GM19397 (cell line): ENCODE data around the gene PKNOX1.
"Not testable (repeated sequence)": the region's sequence is repeated elsewhere in the genome, so short reads cannot be mapped to it uniquely, and the experiment has no call there.

Experiments used
- ATAC-seq: cut with Tn5 transposase; IDR thresholded peaks from one replicate; pipeline ENCODE4 v1.9.1; 2021; ENCODE audit warnings: mild to moderate bottlenecking, moderate library complexity; ENCODE audit not compliant: unreplicated experiment

The PKNOX1 gene

DNA sequence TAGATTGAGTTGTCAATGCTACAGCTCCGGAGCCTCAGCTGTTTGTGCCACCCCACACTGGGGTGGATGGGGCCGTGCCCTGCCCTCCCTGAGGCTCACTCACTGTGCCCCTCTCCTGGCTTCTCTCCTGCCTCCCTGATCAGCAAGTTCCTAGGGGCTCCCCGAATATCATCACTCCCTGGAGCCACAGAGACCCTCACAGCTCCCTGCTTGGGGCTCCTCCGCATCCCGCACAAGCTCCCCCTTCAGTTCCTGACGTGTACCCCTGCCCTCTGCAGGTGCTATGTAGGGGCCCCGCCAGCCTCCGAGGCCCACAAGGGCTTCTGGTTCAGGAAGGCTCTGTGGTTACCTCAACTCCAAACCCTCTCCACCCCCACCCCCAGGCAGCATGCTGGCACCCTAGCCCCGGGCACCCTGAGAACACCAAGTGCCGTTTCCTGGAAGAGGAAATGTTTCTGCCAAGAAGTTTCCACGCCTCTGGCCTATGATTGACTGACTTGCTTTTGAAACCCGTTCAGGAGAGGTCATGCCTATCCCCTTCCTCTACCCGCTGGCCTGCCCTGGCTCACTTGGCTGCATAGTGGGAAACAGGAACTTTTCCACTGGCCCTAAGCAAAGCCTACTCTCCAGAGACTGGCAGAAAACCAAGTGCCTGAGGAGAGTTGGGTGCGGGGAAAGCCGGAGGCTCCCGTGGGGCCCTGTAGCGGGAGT lies 71.0 kb downstream of the PKNOX1 start:
- not testable (repeated sequence) for ATAC-seq

DNA sequence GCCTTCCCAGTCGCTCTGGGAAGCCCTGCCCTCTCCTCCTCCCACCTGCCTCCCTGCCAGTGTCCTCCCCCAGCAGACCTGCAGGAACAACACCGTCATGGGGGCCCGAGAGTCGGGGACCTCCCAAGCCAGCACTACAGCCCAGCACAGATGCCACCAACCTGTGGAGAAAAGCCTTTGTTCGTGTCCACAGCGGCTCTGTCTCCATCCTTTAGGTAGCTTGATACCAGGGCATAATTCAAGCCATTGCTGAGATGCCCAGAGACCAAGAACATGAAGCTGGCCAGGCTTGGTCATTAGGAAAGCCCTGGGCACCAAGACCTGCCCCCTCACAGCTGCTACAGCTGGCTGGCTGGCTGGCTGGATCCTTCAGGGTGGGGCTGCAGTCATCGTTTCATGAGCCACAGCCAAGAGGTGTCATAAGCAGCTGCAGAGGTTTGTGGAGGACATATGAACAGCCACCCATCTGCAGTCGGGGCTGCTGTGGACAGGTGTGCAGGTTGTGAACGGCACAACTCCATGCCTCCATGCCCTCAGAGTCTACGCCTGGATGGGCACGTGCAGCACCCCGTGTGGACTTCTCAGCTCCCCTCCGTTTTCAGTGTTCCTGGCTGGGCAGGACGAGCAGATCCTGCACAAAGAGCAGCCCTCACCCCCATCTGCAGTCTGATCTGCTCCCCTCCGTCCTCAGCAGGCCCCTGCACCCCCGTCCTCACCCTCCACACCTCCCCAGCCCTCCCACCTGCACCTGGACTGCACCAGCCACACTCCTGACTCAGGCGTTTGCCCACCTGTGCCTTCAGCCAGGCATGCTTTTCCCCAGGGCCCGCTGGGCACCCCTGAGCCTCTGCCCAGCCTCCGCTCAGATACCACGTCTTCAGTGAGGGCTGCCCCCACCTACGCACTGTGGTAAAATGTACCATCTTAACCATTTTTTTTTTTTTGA lies 71.8 kb downstream of the PKNOX1 start:
- not testable (repeated sequence) for ATAC-seq

DNA sequence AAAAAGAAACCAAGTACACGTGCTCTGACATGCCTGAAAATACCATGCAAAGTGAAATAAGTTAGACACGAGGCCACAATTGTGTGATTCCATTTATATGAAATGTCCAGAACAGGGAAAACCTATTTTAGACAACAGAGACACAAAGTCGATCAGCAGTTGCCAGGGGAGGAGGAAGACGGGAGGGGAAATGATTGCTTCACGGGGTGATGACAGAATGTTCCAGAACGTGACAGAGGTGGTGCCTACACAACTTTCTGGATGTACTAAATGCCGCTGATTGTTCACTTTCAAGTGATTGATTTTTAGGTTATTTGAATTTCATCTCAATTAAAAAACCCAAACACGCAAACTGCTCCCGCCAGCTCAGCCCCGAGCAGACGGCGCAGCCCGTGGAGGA lies 78.8 kb downstream of the PKNOX1 start:
- ATAC-seq, result not testable (repeated sequence)

DNA sequence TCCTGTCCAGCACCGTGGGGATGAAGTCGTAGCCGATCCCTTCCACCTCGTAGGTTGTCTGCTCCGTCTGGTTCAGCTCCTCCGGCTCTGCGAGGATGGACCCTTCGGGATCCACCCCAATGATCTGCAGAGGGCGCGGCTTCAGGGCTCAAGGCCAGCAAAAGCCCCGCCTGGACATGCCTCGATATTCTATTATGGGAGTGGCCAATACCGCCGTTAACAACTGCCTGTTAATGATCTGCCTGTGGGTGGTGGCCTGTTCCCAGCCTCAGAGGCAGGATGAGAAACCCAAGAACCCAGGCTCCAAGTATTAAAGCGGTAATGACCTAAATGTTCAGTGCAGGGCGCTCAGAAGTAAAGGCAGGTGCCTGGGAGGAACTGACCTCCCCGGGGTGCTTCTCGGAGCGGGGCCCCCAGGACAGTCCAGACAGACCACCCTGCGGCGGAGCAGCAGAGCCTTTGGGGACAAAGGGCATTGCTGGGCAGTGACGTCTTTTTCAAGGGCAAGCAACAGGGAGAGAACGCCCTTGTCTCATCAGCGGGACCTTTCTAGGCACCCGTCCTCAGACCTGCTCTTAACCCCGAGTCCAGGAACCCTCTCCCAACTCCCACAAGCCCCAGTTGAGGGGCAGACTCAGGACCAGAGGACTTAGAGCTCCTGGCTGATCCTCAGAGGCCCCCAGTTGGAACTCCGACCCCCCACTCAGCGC lies 88.7 kb downstream of the PKNOX1 start:
- not testable (repeated sequence) for ATAC-seq

DNA sequence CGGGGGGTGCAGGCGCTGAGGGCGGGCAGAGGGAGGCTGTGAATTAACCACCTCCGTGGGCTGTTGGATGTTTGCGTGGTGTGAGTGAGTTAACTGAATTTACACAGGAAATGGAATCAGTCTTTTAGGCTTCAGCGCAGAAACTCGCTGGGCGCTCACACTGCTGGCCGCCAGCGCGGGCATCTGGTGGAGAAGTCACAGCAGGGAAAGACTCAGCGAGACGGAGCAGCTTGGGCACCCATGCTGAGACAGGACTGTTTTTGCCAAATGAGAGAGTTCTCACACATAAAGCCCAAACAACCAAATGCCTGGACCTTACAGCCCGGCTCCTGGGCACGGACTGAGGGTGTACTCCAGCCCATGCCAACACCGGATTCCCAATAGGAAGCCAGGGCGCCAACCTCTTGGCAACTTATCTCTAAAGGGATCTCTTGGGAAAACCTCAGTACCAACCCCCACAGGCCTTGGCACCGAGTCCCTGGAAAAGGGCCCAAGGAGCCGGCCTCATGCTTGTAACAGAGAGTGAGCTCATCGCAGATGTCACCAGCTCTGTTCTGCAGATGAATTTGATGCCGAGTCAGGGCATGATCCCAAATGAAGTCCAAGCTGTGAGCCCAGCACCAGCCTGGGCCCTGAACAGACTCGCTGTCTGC lies 90.0 kb downstream of the PKNOX1 start:
- not testable (repeated sequence) for ATAC-seq

DNA sequence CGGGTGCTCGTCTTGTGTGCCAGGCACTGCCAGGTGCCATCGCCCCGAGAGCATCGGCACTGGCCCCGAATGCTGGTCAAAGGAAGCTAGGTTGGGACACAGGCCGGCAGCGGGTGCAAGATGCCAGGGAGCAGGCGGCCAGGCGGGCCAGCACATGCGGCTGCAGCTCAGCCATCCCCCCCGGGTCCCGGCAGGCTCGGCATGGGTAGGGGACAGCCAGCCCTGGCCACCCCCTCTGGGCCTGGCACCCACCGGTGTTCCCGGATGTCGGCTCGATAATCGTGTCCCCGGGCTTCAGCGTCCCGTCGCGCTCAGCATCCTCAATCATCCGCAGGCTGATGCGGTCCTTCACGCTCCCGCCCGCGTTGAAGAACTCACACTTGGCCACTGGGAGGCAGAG lies 91.6 kb downstream of the PKNOX1 start:
- not testable (repeated sequence) for ATAC-seq

DNA sequence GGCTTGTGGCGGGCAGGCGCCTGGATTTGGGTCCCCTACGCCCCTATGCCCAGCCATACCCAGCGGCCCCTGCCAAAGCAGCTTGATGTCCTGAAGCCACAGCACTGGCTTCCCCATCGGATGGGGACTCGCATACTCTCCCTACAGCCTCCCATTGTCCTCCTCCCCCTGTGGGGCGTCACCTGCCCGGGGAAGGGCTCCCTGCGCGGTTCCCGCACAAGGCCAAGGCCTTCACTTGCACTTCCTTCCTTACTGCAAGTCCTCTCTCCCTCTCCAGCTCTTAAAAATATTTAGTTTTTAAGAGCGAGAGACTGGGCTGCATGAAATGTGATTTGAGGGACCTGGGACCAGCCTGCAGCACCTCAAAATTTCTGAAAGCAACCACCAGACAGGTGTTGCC lies 92.3 kb downstream of the PKNOX1 start:
- ATAC-seq, result not testable (repeated sequence)

DNA sequence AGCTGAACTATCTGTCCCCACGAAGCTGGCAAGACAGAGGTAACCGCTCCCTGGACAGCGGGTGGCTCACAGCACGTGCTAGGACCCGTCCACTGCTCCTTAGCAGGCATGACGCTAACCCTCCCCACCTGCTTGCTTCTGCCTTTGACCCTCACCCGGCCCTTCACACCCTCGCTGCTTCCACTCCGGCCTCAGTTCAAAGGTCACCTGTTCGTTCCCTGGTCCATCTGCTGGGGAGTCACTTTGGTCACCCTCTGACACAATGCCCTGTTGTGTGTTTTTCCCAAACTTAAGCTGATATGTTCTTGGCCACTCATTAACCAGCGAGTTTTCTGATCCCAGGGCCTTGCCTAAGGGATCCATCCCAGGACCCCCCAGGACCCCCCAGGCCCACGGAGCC lies 93.7 kb downstream of the PKNOX1 start:
- not testable (repeated sequence) for ATAC-seq

DNA sequence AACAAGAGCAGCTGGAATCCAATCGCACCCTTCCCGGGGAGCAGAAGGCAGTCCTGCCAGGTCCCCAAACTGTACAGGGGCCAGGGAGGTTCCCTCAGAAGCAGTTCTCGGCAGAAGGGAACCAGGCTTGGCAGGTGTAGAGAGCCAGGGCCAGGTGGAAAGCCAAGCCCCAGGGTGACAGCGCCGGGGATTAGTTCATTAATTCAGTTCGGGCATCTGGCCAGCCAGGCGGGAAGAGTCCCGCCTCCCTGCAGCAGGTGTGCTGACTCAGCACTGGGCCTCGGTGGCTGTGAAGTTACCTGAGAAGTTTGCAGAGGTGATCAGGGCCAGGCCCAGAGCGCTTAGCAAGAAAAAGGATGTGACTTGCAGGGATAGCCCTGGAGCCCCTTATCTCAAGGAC lies 95.3 kb downstream of the PKNOX1 start:
- not testable (repeated sequence) for ATAC-seq

DNA sequence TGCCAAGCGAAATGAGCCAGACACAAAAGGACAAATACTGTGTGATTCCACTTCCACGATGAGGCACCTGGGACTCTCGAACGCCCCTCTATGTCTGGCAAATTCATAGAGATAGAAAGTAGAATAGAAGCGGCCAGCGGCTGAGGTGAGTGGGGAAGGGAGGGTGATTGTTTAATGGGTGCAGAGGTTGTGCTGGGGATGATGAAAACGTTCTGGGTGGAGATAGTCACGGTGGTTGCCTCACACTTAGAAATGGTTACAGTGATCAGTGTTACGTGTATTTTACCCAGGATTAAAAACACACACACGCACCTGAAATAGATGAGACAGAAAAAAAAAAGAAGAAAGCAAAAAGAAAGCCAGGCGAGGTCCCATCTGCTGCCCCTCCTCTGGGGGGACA lies 98.4 kb downstream of the PKNOX1 start:
- ATAC-seq, result not testable (repeated sequence)

DNA sequence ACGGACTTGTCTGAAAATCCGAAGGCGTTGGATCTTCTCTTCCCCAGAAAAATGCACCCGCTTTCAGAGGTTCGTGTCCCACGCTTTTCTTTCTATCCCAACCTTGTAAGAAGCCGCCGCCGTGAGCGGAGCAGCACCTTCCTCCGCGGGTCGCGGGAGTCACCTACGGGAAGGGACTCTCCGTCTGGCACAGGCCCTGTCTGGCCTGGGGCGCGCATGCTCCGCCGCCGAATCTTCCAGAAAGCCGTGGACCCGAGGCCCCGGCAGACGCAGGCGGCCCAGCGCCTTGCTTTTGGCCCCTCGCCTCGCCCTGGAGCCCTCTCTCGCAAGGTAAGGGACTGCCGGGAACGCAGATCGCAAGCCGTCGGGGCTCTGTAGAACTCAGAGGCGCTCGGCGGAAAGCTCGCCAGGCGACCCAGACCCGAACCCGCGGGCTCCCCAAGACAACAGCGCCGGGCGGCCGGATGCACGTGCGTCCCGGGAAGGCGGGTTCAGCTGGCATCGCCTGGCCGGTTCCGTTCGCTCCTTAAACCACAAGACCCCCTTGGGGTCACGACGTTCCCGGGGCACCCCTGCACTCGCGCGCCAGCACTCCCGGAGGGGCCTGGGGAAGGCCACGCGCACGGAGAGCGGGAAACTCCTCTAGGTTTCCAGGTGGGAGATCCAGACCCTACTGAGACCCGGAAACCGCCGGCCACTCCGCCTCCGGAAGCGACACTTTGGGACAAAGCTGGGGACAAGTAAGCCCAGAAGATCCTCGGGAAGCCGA lies 100.2 kb downstream of the PKNOX1 start:
- not testable (repeated sequence) for ATAC-seq

DNA sequence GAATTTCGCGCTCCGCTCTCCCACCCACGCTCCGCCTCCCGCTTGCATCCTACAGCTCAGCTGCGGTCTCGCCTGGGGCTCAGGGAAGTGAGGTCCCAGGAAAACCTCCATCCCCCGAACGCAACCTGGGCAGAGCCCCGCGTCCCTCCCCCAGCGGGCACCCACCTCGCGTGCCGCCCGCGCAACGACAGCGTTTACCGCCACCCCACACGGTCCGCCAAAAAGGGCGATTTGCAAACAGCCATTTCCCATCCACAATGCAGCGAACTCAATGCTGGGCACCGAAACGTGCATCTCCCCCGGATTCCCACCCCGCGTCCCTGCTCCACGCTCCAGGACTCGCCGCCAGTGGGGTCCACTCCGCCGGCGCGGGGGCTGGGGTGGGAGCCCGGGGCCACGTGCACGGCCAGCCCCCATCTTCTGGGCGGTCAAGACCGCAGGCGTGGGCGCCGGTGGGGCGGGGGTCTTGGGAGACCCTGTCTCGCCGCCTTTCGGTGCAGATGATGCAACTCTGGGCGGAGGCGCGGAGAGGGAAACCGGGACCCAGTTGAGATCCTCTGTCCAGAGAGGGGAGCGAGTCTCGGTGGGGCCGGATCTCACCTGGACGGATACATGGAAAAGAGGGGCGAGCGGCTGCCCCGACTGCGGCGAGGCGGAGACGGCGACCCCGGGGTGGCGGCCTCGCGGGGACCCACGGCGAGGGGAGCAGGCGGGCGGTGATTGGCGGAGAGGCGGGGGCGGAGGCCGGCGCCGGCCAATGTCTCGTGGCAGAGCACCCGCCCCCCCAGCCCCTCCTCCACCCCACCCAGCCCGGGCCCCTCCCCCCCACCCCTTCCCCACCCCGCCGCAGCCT lies 101.0 kb downstream of the PKNOX1 start, which contains the start of gene CBS:
Gene CBS (minus strand): TSS at position 666 of the 853 bp plus-strand sequence. CDS start 3,642 bp downstream, outside the sequence.
- not testable (repeated sequence) for ATAC-seq

DNA sequence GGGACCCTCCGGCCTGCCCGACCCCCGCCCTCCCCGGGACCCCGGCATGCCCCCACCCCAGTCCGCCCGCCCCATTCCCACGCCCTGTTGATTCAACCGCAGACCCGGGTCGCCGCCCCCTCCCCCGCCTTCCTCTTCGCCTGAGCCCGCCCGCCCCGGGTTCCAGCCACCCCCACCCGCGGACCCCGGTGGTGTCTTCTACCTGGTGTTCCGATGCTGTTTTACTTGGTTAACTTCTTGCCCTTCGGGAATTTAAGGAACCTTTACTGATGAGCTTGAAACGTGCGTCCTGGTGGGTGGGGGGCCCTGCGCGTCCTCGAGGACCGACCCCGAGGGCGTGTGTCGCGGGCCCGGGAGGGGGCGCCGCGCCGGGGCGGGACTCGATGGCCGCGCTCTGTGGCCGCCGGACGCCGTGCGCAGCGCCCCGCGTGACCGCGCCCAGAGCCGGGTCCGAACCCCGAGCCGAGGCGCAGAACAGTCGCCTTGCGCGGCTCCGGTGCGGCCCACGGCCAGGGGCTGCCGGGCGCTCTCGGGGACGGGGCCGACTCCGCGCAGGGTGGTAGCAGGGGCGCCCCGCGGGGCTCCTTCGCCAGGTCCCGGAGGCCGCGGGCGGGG lies 101.8 kb downstream of the PKNOX1 start:
- not testable (repeated sequence) for ATAC-seq

DNA sequence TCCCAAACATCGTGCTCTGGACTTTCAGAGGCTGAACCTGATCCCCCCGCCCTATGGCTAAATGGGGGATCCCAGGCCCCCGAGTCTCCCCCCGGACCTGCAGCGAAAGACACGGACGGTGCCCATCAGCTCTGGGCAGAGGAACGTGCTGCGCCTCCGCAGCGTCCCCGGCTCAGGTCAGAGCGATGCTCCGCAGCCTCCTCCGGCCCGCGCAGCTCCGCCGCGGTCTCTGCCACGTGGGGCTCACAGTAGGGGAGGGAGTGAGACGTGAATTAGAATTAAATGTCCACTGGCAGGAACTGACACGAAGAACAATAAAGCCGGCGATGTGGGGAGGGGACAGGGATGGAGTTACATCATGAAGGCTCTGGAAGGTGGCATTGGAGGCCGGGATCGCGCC lies 102.3 kb downstream of the PKNOX1 start:
- not testable (repeated sequence) for ATAC-seq

DNA sequence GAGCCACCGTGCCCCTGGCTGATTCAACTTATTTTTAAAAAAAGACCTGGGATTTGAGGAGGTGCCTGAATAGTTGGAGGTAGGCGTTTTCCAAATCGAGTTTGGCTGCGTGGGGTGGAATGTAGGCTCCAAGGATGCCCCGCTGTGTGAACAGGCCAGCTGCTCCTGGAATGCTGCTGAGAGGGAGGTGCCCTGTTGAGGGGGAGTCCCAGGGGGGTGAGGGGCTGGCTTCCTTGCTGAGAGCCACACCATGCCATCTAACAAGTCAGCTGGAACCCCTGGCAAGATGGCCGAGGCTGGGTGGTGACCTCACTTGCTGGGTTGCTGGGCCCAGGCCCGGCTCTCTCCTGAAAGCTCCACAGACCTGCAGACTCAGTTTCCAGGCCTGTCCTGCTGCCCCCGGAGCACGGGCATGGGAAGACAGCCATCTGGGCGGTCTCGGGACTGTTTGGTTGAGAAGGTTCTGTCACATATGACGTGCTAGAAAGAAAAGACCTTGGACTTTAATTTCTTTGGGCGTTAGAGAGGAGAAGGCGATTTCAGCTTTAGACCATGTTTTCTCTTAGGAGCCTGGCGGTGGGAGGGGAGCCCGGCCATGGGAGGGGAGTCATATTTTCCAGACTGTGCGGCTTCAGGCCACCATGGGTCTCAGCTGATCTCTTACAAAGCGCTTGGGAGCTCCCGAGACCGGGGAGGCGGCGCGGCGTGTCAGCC lies 108.4 kb downstream of the PKNOX1 start:
- ATAC-seq, result not testable (repeated sequence)
